UCSD-AML1 (cell line): ENCODE results near the gene SEC14L2.

Experiments
- DNase-seq: peaks from one replicate; lab custom pipeline; 2025; ENCODE audit not compliant: unreplicated experiment; lab: John Stamatoyannopoulos, UW

SEC14L2 gene

DNA sequence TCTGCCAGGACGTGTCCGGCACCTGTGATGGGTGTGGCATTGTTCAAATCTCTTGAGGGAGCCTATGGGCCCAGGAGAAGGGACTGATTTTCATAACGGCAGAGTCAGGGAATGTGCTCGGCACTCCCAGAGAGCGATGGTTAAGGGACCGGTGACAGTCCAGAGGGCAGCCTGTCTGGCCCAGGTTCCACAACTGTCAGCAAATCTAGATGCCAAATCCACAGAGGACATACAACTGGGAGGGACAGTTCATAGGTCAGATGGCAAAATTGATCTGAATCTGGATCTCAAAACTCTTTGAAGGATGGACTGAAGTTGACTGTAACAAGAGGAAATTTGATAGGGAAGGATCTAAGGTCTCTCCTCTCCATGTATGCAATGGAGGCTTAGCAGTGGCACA is 7.5 kb downstream of the SEC14L2 start:
- no peak for DNase-seq

DNA sequence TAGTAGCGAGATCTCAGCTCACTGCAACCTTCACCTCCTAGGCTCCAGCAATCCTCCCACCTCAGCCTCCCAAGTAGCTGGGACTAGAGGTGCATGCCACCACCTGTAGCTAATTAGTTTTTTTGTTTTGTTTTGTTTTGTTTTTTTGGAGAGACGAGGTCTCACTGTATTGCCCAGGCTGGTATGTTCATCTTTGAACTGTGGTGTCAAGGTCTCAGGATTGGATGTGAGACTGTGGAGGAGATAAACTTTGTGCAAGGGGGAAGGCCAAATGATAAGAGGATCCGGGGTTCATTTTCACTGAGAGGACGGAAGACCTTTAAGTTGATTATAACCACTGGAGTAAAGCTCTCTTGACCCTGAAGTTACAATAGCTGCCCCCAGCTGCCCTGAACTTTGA is 8.9 kb downstream of the SEC14L2 start:
- DNase-seq = no peak

DNA sequence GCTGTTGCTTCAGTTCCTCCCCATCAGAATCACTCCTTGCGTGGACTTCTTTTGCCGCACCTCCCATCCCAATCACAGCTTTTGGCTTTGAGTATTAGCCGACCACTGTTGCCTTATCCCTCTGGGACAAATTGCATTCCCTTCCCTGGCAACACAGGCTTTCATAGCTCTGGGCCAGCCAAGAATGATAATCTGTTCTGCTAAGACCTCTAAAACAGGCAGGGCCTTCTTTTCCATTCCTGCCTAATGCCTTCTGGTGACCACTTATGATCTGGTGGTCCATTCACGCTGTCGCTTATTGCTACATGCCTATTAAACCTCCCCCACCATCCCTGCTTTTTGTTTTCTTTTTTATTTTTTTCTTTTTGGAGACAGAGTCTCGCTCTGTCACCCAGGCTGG is 9.6 kb downstream of the SEC14L2 start:
- no peak for DNase-seq

DNA sequence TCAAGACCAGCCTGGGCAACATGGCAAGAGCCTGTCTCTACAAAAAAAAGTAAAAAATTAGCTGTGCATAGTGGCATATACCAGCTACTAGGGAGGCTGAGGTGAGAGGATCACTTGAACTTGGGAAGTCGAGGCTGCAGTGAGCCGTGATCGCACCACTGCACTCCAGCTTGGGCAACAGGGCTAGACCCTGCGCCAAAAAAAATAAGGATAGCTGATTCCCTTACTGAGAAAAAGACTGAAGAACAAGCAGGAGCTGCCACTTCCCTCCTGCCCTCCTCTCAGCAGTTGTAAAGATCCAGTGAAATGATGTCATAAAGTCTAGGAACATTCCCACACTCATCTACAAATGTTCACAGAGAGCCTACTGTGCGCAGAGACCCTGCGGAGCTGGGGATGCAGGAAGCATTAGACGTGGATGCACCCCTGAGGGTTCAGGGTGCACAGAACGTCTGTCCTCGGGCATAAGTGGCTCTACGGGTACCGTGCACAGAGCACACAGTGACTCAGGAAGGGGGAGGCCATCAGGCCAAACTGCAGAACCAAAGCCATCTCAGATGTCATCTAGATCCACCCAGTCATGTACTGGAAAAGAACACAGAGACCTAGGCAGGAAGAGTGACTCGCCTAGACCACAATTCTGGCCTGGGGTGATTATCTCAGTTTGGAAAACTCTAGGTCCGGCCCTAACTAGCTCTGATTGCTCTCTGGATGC is 11.7 kb downstream of the SEC14L2 start:
- DNase-seq = peak; percentile 51

DNA sequence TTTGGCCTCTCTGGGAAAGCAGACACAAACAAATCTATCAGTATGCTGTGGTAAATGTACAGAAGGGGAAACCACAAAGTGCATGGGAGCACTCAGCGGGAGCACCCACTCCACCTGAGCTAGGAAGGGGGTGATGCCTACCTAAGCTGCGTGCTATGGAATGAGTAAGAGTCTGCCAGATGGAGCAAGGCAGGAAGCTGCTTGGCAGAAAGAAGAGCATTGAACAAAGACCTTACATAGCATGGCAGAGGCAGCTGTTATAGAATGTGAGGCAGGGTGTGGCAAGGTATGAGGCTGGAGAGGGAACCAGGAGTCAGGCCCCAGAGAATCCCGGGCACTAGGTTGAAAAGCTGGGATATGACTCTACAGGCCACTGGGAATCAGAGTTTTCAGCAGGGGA is 15.0 kb downstream of the SEC14L2 start:
- DNase-seq = no peak

DNA sequence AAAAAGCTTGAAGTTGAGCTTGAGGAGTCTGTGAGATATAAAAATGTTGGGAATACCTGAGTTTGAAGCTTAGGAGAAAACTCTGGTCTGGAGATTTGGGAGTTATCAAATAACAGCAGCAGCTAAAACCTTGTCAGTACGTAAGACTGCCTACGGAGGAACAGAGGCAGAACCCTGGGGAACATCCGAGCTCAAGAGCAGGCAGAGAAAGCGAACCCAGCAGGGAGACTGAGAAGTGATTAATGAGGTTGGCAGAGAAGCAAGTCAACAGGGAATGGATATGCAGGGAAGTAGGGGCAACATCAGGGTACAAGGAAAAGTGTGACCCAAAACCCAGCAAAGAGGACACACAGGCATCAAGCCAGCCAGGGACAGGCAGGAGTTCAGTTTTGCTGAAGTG is 16.2 kb downstream of the SEC14L2 start:
- DNase-seq = no peak

DNA sequence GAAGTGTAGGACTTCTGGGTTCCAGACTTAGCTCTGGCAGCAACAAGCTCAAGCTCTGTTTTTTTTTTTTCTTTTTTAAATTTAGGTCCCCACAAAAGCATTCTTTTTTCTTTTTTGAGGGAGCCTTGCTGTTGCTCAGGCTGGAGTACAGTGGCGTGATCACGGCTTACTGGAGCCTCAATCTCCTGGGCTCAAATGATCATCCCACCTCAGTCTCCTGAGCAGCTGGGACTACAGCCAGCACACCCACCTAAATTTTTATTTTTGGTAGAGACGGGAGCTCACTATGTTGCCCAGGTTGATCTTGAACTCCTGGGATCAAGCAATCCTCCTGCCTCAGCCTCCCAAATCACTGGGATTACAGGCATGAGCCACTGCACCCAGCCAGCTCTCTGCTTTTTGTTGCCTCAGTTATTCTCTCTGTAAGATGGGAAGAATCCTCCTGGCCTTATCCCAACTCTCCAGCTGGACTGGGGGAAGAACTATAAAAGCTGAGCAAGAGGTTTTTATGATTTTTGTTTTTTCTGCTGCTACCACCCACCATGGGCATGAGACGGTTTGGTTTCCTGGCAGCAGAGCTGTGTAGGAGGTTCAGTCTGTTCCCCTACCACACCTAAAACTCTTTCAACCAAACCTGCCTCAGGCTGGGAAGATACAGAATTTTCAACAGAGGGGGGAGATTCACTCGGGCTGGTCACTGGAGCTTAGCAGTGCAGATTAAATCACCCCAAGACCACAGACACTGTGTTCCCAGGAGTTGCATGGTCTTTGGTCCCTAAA is 17.1 kb downstream of the SEC14L2 start:
- DNase-seq = no peak

DNA sequence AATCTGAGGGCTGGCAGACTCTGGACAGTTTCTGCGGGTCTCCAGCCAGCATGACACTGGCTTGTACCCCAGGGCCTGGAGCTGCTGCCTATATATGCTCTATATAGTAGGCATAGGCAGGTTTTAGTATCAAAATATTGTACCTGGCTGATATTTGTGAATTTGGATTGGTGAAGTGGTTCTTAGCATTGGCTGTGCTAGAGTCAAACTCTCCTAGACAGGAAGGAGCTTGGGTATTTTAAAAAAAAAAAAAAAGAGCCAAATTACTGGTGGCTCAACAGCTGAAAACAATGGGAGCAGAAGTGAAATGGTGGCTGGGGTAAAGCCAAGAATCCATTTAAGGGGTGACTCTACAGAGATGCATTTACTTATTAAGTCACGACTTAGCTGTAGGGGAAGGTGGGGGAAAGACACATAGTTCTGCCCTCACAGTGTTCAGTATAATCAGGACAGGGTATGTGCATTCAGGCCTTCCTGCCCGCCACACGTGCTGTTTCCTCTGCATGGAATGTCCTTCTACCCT is 17.8 kb downstream of the SEC14L2 start:
- no peak for DNase-seq

DNA sequence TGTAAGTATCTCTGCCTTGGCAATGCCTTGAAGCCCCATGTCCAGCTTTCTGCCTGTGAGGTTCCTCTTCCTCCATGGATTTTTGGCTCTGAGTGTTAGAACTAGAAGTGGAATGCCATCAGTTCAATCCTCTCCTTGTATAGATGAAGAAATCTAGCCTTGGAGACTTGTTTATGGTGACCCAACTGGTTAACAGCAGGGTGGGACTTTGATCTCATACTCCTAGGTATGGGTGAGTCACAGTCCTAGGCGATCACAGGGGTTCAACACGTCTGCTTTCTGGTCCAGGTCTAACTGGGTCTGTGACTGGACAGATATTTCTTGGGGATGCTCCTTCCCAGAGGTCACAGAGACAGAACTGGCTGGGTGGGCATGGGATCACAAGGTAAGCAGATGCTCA is 19.6 kb downstream of the SEC14L2 start:
- no peak for DNase-seq

DNA sequence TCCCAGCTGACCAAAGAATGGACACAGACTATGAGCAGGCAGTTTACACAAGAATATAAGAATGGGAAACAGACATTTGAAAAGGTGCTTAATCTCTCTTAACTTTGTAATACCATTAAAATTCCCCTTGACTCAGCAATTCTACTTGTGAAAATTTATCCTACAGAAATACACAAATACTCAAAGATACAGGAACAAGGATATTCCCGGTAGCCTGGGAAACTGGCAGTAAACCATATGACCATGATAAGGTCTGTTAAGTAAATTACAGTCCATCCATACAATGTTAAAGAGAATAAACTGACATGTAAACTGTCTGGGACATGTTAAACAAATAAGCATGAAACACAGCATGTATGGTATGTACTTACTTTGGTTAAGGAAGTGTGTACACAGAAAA is 20.0 kb downstream of the SEC14L2 start:
- no peak for DNase-seq

DNA sequence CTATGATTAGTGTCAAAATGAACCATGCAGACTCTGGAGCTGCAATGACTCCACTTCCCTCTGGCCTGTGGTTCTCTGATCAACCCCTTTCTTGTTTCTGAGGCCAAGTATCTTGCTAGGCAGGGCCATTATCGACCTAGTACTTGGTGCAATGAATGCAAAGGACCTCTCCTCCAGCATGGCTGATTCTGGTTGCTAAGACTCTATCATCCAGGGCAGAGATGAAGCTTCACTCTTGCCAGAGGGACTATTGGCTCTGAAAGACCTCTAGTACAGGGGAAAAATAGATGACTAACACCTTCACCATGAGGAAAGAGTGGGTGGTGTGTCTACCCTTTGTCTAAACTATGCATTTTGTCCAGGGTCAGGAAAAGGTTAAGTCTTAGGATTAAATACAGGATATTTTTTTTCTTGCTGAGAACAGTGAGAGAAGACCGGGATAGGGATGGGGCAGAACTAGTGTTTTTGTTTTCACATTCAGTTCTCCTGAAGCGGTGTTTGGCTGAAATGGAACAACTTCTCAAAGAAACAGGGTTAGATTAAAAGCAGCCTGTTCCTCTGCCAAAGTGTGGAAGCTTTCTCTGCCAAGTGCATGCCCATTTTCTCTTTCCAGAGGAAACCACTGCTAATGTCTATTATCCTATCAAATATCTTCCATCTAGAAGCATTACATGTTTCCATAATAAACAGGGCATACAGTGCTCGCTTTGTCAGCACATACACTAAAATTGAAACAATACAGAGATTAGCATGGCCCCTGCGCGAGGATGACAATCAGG is 23.7 kb downstream of the SEC14L2 start:
- DNase-seq = no peak

DNA sequence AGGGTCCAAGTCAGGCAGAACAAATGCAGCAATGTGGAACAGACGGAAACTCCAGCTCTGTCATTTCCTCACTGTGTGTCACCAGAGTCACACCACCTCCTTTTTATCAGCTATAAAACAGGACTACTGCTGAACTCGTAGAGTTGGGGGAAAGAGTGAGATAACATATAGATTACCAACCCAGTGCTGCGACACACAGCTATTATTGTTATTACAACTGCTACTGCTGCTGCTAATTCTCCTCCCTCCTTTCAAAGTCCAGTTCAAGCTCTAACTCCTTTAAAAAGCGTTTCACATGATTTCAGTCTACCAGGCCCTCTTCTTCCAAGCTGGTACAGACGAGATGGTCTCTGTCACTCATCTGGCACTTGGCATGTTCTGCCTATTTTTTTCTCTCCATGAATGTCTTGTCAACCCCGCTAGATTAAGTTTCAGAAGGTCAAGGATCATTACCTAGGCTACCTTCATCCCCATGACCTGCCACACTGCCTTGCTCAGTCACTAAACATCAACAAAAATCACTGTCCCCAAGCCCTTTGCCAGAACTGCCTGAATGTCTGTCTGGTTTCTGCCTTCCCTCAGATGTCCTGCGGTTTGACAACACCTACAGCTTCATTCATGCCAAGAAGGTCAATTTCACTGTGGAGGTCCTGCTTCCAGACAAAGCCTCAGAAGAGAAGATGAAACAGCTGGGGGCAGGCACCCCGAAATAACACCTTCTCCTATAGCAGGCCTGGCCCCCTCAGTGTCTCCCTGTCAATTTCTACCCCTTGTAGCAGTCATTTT is 25.1 kb downstream of the SEC14L2 start:
- no peak for DNase-seq

DNA sequence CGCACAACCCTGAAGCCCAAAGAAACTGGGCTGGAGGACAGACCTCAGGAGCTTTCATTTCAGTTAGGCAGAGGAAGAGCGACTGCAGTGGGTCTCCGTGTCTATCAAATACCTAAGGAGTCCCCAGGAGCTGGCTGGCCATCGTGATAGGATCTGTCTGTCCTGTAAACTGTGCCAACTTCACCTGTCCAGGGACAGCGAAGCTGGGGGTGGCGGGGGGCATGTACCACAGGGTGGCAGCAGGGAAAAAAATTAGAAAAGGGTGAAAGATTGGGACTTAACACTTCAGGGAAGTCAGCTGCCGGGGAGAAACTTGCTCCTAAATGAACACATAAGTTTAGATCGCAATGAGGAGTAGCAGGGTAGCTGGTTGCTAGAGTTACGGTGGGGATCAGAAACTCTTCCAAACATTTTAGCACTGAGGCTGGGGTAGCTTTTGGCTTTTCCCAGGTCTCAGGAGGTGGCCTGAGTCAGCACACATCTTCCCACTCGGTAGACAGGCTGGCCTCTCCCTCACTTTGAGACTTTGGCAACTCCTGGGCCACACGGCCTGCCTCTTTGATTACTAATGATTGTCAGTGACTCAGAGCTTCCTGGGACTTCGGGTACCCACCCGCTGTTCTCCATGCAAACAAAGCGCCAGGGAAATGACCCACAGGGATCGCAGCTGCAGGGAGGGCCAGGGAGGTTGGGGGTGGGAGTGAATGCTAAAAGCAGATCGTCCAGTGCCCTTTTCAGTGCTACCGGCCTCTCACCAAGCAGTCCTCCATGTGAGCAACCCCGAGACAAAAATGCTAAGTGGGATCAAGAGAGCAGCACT is 25.9 kb downstream of the SEC14L2 start:
- peak; percentile 63 for DNase-seq

DNA sequence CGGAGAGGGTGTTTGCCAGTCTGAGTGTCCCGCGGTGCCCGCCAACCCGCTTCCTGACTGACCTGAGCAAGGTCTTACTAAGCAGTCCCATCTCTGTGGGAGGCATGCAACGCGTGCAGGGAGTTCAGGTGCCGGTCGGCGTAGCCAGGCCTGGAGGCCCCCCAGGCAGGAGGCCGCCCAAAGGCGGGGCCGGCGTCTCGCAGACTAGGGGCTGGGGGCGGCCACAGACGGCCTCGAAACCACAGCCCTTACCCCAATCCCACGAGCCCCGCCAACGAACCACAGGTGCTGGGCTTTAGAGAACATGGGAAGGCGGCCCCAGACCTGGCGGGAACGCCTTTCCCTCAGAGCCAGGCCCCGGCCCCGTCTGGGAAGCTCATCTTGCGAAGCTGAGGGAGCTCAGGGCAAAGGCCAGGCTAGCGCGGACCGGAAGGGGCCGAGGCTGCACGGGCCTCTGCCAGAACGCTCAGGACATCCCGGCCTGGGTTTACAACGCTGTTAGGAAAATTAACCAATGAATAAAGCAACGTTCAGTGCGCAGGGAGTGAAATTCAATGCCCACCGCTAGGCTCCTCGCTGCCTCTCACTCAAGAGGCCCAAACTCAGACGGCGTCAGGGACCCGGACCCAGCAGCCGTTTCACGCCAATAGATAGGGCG is 26.6 kb downstream of the SEC14L2 start:
- no peak for DNase-seq

DNA sequence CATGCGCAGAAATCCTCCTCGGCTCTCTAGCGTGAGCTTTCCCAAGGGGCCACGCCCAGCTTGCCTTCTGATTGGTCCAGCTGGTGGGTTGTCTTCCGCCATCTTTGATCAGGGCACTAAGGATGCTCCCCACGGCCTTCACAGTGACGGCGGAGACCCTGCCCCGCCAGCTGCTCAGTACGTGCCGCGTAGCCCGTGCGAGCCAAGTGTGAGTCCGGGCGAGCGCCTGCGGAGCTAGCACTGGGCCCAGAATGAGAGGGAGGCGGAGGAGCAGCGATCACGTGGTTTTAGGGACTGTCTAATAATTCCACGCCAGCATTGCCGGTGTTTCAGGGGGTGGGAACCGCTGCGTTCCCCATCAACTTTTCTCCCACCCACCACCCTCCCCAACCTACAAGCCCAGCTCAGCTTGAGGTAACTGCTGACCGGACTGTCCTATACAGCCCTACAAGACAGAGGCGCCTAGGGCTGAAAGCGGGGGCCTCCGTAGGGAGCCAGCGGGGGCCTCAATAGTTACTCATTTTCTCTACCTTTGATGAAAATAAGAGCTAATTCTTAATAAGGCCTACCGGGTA is 27.2 kb downstream of the SEC14L2 start:
- DNase-seq = peak; percentile 99

DNA sequence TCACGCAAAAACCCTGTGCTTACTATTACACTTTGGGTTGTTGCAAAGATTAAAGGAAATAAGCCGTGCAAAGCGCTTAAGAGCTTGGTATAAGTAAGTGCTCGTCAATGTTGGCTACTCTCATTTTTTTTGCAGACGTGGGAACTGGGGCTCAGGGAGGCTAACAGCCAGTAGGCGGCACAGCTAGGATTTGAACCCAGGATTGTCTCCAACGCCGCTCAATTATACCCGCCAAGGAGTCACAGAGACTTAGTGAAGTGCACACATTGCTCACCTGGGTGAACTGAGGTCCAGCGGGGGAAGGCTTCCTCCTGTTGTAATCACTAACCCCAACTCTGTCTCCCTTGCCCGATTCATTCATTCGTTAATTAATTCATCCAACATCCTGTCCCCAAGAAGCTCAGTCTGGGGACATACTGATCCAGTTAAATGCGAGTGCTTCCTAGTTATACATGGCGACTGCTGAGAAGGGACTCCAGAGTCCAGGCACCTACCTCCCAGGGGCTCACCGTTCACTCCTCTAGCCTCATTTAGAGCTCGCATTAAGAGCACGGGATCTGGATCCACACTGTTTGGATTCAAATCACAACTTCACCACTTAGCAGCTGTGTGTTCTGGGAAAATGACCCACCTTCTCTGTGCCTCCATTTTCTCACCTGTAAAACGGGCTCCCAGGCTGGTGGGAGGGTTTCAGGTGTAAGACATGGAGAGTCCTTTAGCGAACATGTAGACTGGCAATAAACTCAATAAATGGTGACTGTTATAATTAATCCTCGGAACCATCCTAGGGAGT is 27.9 kb downstream of the SEC14L2 start:
- DNase-seq = no peak

DNA sequence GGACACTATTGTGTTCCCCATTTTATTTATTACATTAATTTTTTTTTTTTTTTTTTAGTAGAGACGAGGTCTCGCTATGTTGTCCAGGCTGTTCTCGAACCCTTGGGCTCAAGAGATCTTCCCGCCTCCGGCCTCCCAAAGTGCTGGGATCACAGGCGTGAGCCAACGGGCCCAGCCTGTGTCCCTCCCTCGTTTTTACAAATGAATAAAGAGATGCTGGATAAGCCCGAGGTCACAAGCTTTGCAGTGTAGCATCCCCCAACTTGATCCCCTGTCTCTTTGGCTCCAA is 28.5 kb downstream of the SEC14L2 start:
- no peak for DNase-seq

DNA sequence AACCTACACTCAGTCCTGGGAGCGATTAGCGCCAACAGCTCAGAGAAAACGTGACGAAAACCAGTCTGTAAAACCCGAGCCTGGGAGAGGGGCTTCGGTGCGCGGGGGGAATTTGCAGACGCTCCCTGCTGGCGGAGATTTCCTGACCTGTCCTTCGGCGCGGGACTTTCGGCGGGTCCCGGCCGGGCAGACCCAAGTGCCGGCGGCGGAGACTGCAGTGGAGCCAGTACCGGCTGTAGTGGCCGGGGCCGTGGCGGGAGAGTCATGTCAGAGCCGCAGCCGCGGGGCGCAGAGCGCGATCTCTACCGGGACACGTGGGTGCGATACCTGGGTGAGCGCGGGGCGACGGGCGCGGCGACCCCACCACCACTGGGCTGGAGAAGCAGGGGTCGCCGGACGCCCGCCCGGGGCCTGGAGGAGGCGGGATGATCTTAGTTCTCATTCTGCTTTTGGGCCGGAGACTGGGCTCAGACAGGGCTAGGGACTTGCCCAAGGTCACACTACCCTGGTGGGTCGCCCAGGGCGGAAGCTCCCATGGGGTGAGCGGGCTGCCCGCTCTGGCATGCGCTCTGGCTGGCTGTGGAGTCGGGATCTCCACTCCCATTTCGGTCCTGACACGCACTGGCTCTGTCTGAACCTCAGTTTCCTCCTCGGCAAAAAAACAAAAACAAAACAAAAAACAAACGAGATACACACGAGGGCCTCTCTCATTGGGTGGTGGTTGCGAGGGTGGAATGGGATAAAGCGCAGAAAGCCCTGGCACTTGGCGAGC is 29.0 kb downstream of the SEC14L2 start, which contains the start of gene MTFP1:
TSS of gene MTFP1 (plus strand) at position 153 of the 772 bp plus-strand sequence. CDS start at position 265, 112 bp downstream.
- peak; percentile 64 for DNase-seq
